Esophagus muscularis mucosa (tissue), 4 donors: ENCODE measurements around the gene ULBP2. TPM values are rescaled to one million over a fixed set of nuclear protein-coding genes. Genes with fewer than 3 reads are reported as not detected.
"Not testable (repeated sequence)": the region's sequence is repeated elsewhere in the genome, so short reads cannot be mapped to it uniquely, and the experiment has no call there.

Experiments used
- DNase-seq: peaks from one replicate; pipeline ENCODE4 v3.0.0-alpha.2; 2017; ENCODE audit errors: extremely low spot score
- H3K27ac ChIP-seq, 4 donors: fragments of 200-600 bp; sonication (generic); replicated peaks in 1 of 4; 1 replicate in 3 of 4; 2 replicates in 1 of 4; pipeline ENCODE4 v1.5.1; 2016 to 2019; ENCODE audit warnings: mild to moderate bottlenecking in 1 of 4
- H3K27me3 ChIP-seq, 4 donors: fragments of 200-600 bp; sonication (generic); one replicate each; pipeline versions ENCODE4 v1.5.1 to v1.6.0; 2016 to 2019
- H3K36me3 ChIP-seq, 4 donors: fragments of 200-600 bp; sonication (generic); one replicate each; pipeline ENCODE4 v1.5.1; 2016 to 2019
- H3K4me1 ChIP-seq, 4 donors: fragments of 200-600 bp; sonication (generic); one replicate each; pipeline ENCODE4 v1.5.1; 2016 to 2019
- H3K4me3 ChIP-seq, 4 donors: fragments of 200-600 bp; sonication (generic); 1 replicate in 2 of 4; 2 replicates in 2 of 4; pipeline ENCODE4 v1.5.1; 2016 to 2019; ENCODE audit warnings: mild to moderate bottlenecking in 4 of 4, moderate library complexity in 1 of 4
- H3K9me3 ChIP-seq, 4 donors: fragments of 200-600 bp; sonication (generic); 1 replicate in 3 of 4; 2 replicates in 1 of 4; pipeline ENCODE4 v1.5.1; 2016 to 2019
- EP300 ChIP-seq: sonication (generic); formaldehyde crosslinking; IDR thresholded peaks from one replicate; pipeline ENCODE4 v1.6.1; 2017; ENCODE audit warnings: antibody characterized with exemption
- POLR2A ChIP-seq: fragments of 450-650 bp; IDR thresholded peaks from one replicate; pipeline ENCODE4 v1.6.1; 2017; ENCODE audit warnings: antibody characterized with exemption, moderate library complexity, mild to moderate bottlenecking, low read depth
- POLR2AphosphoS5 ChIP-seq, 2 donors: sonication (generic); formaldehyde crosslinking; IDR thresholded peaks; one replicate each; pipeline ENCODE4 v1.6.1; 2017; ENCODE audit warnings: antibody characterized with exemption in 2 of 2
- WGBS: methylation state at CpG from one replicate; pipeline ENCODE4 v1.1.5; 2018; 5-methylcytosine and 5-hydroxymethylcytosine counted together
- intact Hi-C: fragments of 100-400 bp; cut with DNase I; formaldehyde crosslinking; loops from one replicate; pipeline ENCODE4 v1.15.1; 2023
- total RNA-seq, 4 donors: library from RNA; depleted of rRNA; stranded (reverse); fragments of >200 nt; gene quantifications; one replicate each; pipeline versions ENCODE4 v1.1.0 to v1.2.1, GENCODE V29; 2016
- TF ChIP-seq, protein P1 (sequence below), 3 experiments: fragments of 200-600 bp in 2 of 3; fragments of 450-650 bp in 1 of 3; sonication (generic) in 2 of 3; IDR thresholded peaks; one replicate each; pipeline ENCODE4 v1.5.1; 2017 to 2019; ENCODE audit warnings: antibody characterized with exemption in 3 of 3, mild to moderate bottlenecking in 2 of 3, moderate library complexity in 1 of 3

Gene ULBP2
- total RNA-seq, 4 donors from 2014 or later = 0.39 TPM; not detected in 3

DNA sequence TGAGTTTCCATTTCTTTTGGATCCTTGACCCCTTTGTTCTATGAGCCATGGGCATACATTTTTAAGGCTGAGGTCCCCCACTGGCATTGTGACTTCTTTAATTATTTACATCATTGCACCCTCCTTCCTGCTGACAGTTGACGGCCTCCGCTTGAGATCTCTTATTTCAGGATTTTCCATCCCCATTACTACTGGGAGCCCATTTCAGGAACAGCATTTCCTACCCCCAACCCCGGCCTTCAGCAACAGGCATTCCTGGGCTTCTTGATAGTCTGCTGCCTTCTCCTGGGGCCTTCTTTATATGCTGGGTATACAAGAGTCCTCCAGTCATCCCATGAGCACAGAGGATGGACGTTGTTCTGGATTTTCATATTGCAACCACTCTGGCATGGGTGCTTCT lies 25.8 kb downstream of the ULBP2 start:
- no peak overlapping the region for H3K4me3 ChIP-seq
- H3K4me1 ChIP-seq = peaks cover 26 to 29% (median 28%) of the 10 kb centered on the region in 4 donors
- no peaks in the 10 kb centered on the region for H3K36me3 ChIP-seq
- 74% methylated on average over 4 of the region's 4 CpGs for WGBS
- TF ChIP-seq POLR2AphosphoS5 (IDR thresholded peaks at IDR 0.05) (no peak), POLR2A (no peak), EP300 (no peak)
- TF ChIP-seq, protein P1, sequence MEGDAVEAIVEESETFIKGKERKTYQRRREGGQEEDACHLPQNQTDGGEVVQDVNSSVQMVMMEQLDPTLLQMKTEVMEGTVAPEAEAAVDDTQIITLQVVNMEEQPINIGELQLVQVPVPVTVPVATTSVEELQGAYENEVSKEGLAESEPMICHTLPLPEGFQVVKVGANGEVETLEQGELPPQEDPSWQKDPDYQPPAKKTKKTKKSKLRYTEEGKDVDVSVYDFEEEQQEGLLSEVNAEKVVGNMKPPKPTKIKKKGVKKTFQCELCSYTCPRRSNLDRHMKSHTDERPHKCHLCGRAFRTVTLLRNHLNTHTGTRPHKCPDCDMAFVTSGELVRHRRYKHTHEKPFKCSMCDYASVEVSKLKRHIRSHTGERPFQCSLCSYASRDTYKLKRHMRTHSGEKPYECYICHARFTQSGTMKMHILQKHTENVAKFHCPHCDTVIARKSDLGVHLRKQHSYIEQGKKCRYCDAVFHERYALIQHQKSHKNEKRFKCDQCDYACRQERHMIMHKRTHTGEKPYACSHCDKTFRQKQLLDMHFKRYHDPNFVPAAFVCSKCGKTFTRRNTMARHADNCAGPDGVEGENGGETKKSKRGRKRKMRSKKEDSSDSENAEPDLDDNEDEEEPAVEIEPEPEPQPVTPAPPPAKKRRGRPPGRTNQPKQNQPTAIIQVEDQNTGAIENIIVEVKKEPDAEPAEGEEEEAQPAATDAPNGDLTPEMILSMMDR (IDR thresholded peaks at IDR 0.05) = no peak
- peaks cover 0 to 87% (median 30%) of the 10 kb centered on the region in 4 donors for H3K27me3 ChIP-seq
- DNase-seq = no peak
- no peak overlapping the region for H3K27ac ChIP-seq
- intact Hi-C loops = no loop called here
- no peaks in the 10 kb centered on the region for H3K9me3 ChIP-seq

DNA sequence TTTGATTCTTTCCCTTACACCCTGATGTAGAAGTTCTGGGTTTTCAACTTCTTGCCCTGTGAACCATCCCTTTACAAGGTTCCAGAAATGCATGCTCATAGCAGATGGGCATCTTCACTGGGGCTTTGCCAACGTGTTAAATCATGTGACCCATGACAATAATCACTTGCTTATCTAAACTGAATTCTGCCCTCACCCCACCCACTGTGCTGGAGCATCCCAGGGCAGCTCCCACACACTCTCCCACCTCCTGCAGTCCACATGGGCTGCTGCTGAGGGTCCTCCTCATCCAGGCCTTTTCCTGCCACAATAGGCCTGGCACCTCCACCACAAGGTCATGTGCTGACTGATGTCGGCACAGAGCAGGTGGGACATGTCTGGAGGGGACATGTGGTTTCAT lies 26.2 kb downstream of the ULBP2 start:
- H3K4me3 ChIP-seq, H3K27ac ChIP-seq, intact Hi-C loops, H3K36me3 ChIP-seq, H3K9me3 ChIP-seq, DNase-seq: not testable (repeated sequence)
- 53% methylated on average over 2 of the region's 2 CpGs for WGBS
- Histone ChIP-seq H3K4me1 (peaks cover 24 to 27% (median 26%) of the 10 kb centered on the region in 4 donors), H3K27me3 (peaks cover 0 to 84% (median 28%) of the 10 kb centered on the region in 4 donors)

DNA sequence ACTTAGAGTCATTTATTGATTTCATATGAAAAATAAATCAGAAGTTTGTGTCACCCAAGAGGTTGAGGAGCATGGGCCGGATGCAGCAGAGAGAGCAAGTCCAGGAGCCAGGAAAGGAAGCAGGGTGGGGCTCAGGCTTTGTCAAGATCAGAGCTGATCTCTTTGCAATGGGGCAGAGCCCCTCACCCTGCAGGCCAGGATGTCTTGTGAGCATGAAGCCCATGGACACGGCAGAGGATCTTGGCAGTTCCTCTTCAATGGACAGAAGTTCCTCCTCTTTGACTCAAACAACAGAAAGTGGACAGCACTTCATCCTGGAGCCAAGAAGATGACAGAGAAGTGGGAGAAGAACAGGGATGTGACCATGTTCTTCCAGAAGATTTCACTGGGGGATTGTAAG lies 27.1 kb downstream of the ULBP2 start:
- intact Hi-C loops, DNase-seq, H3K4me3 ChIP-seq, H3K27ac ChIP-seq, H3K36me3 ChIP-seq, H3K9me3 ChIP-seq: not testable (repeated sequence)
- peaks cover 16 to 18% (median 17%) of the 10 kb centered on the region in 4 donors for H3K4me1 ChIP-seq
- H3K27me3 ChIP-seq = peaks cover 0 to 82% (median 24%) of the 10 kb centered on the region in 4 donors
- 80% methylated on average over 2 of the region's 2 CpGs for WGBS

DNA sequence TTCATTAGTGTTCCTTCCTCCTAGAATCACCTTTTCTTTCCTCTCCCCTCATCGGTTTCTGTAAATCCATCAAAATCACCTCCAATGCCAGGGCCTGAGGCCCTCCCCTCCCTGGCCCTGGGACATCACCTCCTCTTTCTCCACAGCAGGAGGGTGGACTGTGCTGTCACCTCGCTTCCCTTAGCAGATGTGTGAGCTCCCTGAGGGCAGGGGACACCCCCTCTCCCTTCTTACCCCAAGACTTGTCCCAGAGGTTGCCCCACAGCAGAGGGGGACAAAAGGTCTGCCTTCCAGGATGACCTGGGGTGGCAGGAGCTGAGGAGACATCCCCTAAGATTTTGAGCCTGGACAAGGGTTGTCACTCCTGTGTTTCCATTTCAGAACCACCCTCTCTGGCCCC lies 27.8 kb downstream of the ULBP2 start:
- H3K27ac ChIP-seq = no peak overlapping the region
- H3K4me3 ChIP-seq = no peak overlapping the region
- peaks cover 0 to 82% (median 18%) of the 10 kb centered on the region in 4 donors for H3K27me3 ChIP-seq
- no peak for TF ChIP-seq EP300
- TF ChIP-seq POLR2A = no peak
- TF ChIP-seq POLR2AphosphoS5 (IDR thresholded peaks at IDR 0.05) = no peak
- TF ChIP-seq, protein P1 (IDR thresholded peaks at IDR 0.05) = no peak
- intact Hi-C loops = no loop called here
- DNase-seq = no peak
- 69% methylated on average over 2 of the region's 2 CpGs for WGBS
- H3K36me3 ChIP-seq = no peaks in the 10 kb centered on the region
- H3K9me3 ChIP-seq = no peaks in the 10 kb centered on the region
- peaks cover 9 to 11% (median 10%) of the 10 kb centered on the region in 4 donors for H3K4me1 ChIP-seq

DNA sequence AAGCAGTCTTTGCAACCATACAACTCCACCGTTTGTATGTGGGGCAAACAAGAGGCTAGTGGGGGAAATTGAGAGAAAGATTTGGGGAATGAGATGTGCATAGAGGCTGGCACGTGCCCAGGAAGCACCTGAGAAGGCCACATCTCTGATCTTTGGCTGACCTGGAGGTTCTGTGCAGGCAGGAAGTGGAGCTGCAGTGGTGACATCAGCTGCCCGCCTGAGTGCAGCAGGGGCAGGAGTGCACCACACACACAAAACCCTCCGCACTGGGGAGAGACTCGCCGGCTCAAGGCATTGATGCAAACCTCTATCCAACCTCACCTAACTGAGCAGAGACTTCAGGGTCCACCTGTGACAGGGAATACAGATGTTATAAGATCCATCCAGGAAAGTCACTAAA lies 32.6 kb downstream of the ULBP2 start:
- H3K9me3 ChIP-seq, intact Hi-C loops, H3K4me3 ChIP-seq, DNase-seq, H3K4me1 ChIP-seq, H3K27ac ChIP-seq, H3K36me3 ChIP-seq: not testable (repeated sequence)
- 67% methylated on average over 6 of the region's 6 CpGs for WGBS
- peaks cover 0 to 67% (median 2%) of the 10 kb centered on the region in 4 donors for H3K27me3 ChIP-seq

DNA sequence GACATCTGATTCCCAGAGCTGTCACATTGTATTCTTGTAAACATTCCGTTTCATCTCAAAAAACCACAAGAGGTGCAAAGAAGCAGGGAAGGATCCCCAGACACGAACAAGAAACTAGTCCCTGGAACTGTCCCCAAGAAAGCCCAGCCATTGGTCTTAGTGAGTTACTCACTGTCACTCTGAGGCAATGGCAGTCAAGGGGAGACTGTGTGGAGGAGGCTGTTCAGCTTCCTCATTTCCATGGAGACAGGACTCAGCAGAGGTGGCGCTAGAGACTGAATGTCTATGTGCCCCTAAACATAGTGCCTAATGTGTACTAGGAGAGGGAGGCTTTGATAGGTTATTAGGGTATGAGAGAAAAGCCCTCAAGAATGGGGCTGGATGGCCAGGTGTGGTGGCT lies 33.0 kb downstream of the ULBP2 start:
- Histone ChIP-seq H3K4me1 (no peaks in the 10 kb centered on the region), H3K4me3 (no peak overlapping the region), H3K9me3 (no peaks in the 10 kb centered on the region), H3K27me3 (peaks cover 0 to 67% (median 2%) of the 10 kb centered on the region in 4 donors), H3K27ac (no peak overlapping the region), H3K36me3 (no peaks in the 10 kb centered on the region)
- no peak for DNase-seq
- intact Hi-C loops = no loop called here
- WGBS = 38% methylated on average over 3 of the region's 3 CpGs
- TF ChIP-seq EP300 = no peak
- TF ChIP-seq, protein P1 (IDR thresholded peaks at IDR 0.05) = no peak
- no peak for TF ChIP-seq POLR2AphosphoS5 (IDR thresholded peaks at IDR 0.05)
- no peak for TF ChIP-seq POLR2A
